Gastroesophageal sphincter (tissue), 3 donors: ENCODE results near the gene RBP5.

Experiments
- CTCF ChIP-seq, 4 experiments: fragments of 200-600 bp in 2 of 4; fragments of 450-650 bp in 2 of 4; sonication (generic) in 1 of 4; IDR thresholded peaks; one replicate each; pipeline ENCODE4 v1.5.1; 2017 to 2019; ENCODE audit warnings: antibody characterized with exemption in 4 of 4, mild to moderate bottlenecking in 2 of 4, moderate library complexity in 2 of 4
- EP300 ChIP-seq: sonication (generic); formaldehyde crosslinking; IDR thresholded peaks from one replicate; pipeline ENCODE4 v1.6.1; 2017; ENCODE audit warnings: antibody characterized with exemption, mild to moderate bottlenecking
- POLR2A ChIP-seq, 2 donors: fragments of 450-650 bp; IDR thresholded peaks; one replicate each; pipeline ENCODE4 v1.6.1; 2017; ENCODE audit warnings: antibody characterized with exemption in 2 of 2, mild to moderate bottlenecking in 2 of 2, moderate library complexity in 1 of 2
- POLR2AphosphoS5 ChIP-seq: sonication (generic); formaldehyde crosslinking; IDR thresholded peaks from one replicate; pipeline ENCODE4 v1.6.1; 2017; ENCODE audit warnings: antibody characterized with exemption

- TF ChIP-seq POLR2AphosphoS5 (no peak), POLR2A (IDR thresholded peaks at IDR 0.05) (no peak), CTCF (IDR thresholded peaks at IDR 0.05) (no peak), EP300 (no peak)
These were observed 618 bp downstream of the RBP5 start for GRCh38 chr12:7127916-7128626.
